ENCODE results near the gene CERS6. TPM values are rescaled to one million over a fixed set of nuclear protein-coding genes. Genes with fewer than 3 reads are reported as not detected.

The CERS6 gene
- total and polyA plus RNA-seq, 2 experiments from 2014 or later, result 40.9 to 99.1 TPM

- WGBS (ENCODE audit: low lambda C conversion rate, missing lambda C conversion rate), result 94% methylated on average over 3 of the region's 3 CpGs
- Histone ChIP-seq H4K20me1 (ENCODE audit: insufficient read depth, poor library complexity, severe bottlenecking) (no peaks in the 10 kb centered on the region), H3K4me3 (no peak overlapping the region), H3K9me3 (ENCODE audit: low read depth) (no peaks in the 10 kb centered on the region), H3K27me3 (no peaks in the 10 kb centered on the region), H2AFZ (no peak overlapping the region), H3K4me1 (ENCODE audit: insufficient read depth) (no peaks in the 10 kb centered on the region), H3K79me2 (peaks cover 3% of the 10 kb centered on the region), H3K36me3 (replicated peaks; ENCODE audit: insufficient read depth, low read depth) (peaks cover 5% of the 10 kb centered on the region), H3K27ac (no peak overlapping the region), H3K9me2 (replicated peaks; ENCODE audit: insufficient read depth) (no peaks in the 10 kb centered on the region), H3K4me2 (no peak overlapping the region)
- no peak for DNase-seq (ENCODE audit: low spot score)
- TF ChIP-seq CTCF (IDR thresholded peaks at IDR 0.05; ENCODE audit: poor library complexity), result no peak
- TF ChIP-seq EZH2 (IDR thresholded peaks at IDR 0.05; ENCODE audit: borderline replicate concordance), result no peak
These were observed 261.9 kb downstream of the CERS6 start for GRCh38 chr2:168717790-168718502.

- no peaks in the 10 kb centered on the region for H3K27me3 ChIP-seq
- H3K9me2 ChIP-seq (replicated peaks; ENCODE audit: insufficient read depth), result no peaks in the 10 kb centered on the region
- H3K9me3 ChIP-seq (ENCODE audit: low read depth), result no peaks in the 10 kb centered on the region
- peaks cover 5% of the 10 kb centered on the region for H3K36me3 ChIP-seq (replicated peaks; ENCODE audit: insufficient read depth, low read depth)
- H3K79me2 ChIP-seq, result peaks cover 3% of the 10 kb centered on the region
- WGBS (ENCODE audit: low lambda C conversion rate, missing lambda C conversion rate), result 77% methylated on average over 2 of the region's 2 CpGs
- no peak overlapping the region for H3K27ac ChIP-seq
- H2AFZ ChIP-seq, result no peak overlapping the region
- no peaks in the 10 kb centered on the region for H3K4me1 ChIP-seq (ENCODE audit: insufficient read depth)
- no peak overlapping the region for H3K4me3 ChIP-seq
- no peak for TF ChIP-seq EZH2 (IDR thresholded peaks at IDR 0.05; ENCODE audit: borderline replicate concordance)
- no peak for TF ChIP-seq EZH2phosphoT487 (IDR thresholded peaks at IDR 0.05; ENCODE audit: low read depth, severe bottlenecking, unreplicated experiment)
- no peak for TF ChIP-seq CTCF (IDR thresholded peaks at IDR 0.05; ENCODE audit: poor library complexity)
- no peak overlapping the region for H3K4me2 ChIP-seq
- no peaks in the 10 kb centered on the region for H4K20me1 ChIP-seq (ENCODE audit: insufficient read depth, poor library complexity, severe bottlenecking)
- no peak for DNase-seq (ENCODE audit: low spot score)
These were observed 262.6 kb downstream of the CERS6 start for GRCh38 chr2:168718622-168719021.

GRCh38 chr2:168719446-168719845 is 263.4 kb downstream of the CERS6 start:
- no peak for DNase-seq (ENCODE audit: low spot score)
- no peaks in the 10 kb centered on the region for H3K9me3 ChIP-seq (ENCODE audit: low read depth)
- H3K27me3 ChIP-seq, result no peaks in the 10 kb centered on the region

More at GRCh38 chr2:168719446-168719845, 263.4 kb downstream of the CERS6 start:
- no peak overlapping the region for H3K4me3 ChIP-seq
- no peak overlapping the region for H3K4me2 ChIP-seq
- no peaks in the 10 kb centered on the region for H4K20me1 ChIP-seq (ENCODE audit: insufficient read depth, poor library complexity, severe bottlenecking)
- TF ChIP-seq EZH2phosphoT487 (IDR thresholded peaks at IDR 0.05; ENCODE audit: low read depth, severe bottlenecking, unreplicated experiment) (no peak), CTCF (IDR thresholded peaks at IDR 0.05; ENCODE audit: poor library complexity) (no peak), EZH2 (IDR thresholded peaks at IDR 0.05; ENCODE audit: borderline replicate concordance) (no peak)
- H3K9me2 ChIP-seq (replicated peaks; ENCODE audit: insufficient read depth), result no peaks in the 10 kb centered on the region
- peaks cover 3% of the 10 kb centered on the region for H3K79me2 ChIP-seq
- no peak overlapping the region for H2AFZ ChIP-seq
- H3K4me1 ChIP-seq (ENCODE audit: insufficient read depth), result no peaks in the 10 kb centered on the region
- peaks cover 5% of the 10 kb centered on the region for H3K36me3 ChIP-seq (replicated peaks; ENCODE audit: insufficient read depth, low read depth)
- no peak overlapping the region for H3K27ac ChIP-seq
